Mesenchymal stem cell (in vitro differentiated cells and primary cell): ENCODE measurements around the gene HOXD13.

Experiments used
- DNase-seq: peaks from one replicate; pipeline ENCODE4 v3.0.0-alpha.2; 2013
- H2AFZ ChIP-seq: one replicate; pipeline ENCODE4 v1.6.1; 2013; ENCODE audit warnings: low read depth, mild to moderate bottlenecking, control low read depth, inconsistent platforms, low read length, moderate library complexity
- H2AK5ac ChIP-seq: 2 replicates; pipeline ENCODE4 v1.6.1; 2013; ENCODE audit warnings: low read length, moderate library complexity, mild to moderate bottlenecking, inconsistent platforms; ENCODE audit not compliant: severe bottlenecking
- H2BK120ac ChIP-seq: one replicate; pipeline ENCODE4 v1.6.1; 2013; ENCODE audit warnings: low read depth, mild to moderate bottlenecking, inconsistent platforms, low read length, moderate library complexity
- H2BK12ac ChIP-seq, 2 experiments: one replicate each; pipeline ENCODE4 v1.6.1; 2013; ENCODE audit warnings: inconsistent platforms in 2 of 2, low read length in 2 of 2, mild to moderate bottlenecking in 2 of 2, moderate library complexity in 2 of 2, control low read depth in 1 of 2
- H2BK15ac ChIP-seq: one replicate; pipeline ENCODE4 v1.6.1; 2013; ENCODE audit warnings: mild to moderate bottlenecking, low read depth, inconsistent platforms; ENCODE audit not compliant: poor library complexity, severe bottlenecking
- H2BK5ac ChIP-seq: 2 replicates; pipeline ENCODE4 v1.6.1; 2013; ENCODE audit warnings: low read depth, mild to moderate bottlenecking, low read length, control low read depth, inconsistent platforms; ENCODE audit not compliant: poor library complexity, severe bottlenecking
- H3K14ac ChIP-seq, 2 experiments: one replicate each; pipeline ENCODE4 v1.6.1; 2013; ENCODE audit warnings: inconsistent platforms in 2 of 2, low read length in 2 of 2, control low read depth in 1 of 2, mild to moderate bottlenecking in 1 of 2, moderate library complexity in 1 of 2
- H3K18ac ChIP-seq, 2 experiments: one replicate each; pipeline ENCODE4 v1.6.1; 2013; ENCODE audit warnings: inconsistent platforms in 2 of 2, low read length in 2 of 2, control low read depth in 1 of 2, low read depth in 1 of 2, mild to moderate bottlenecking in 1 of 2
- H3K23ac ChIP-seq, 2 experiments: one replicate each; pipeline ENCODE4 v1.6.1; 2013; ENCODE audit warnings: inconsistent platforms in 2 of 2, low read length in 2 of 2, mild to moderate bottlenecking in 2 of 2, moderate library complexity in 2 of 2, control low read depth in 1 of 2
- H3K27ac ChIP-seq: 2 replicates; pipeline ENCODE4 v1.5.1; 2013; ENCODE audit warnings: mild to moderate bottlenecking, moderate library complexity, low read length, control low read depth, inconsistent platforms; ENCODE audit not compliant: poor library complexity, severe bottlenecking
- H3K27me3 ChIP-seq, 2 experiments: 2 replicates each; pipeline versions ENCODE4 v1.6.1 to v1.7.0; 2013; ENCODE audit warnings: low read length in 2 of 2, mild to moderate bottlenecking in 2 of 2, moderate library complexity in 2 of 2, control low read depth in 1 of 2, inconsistent platforms in 1 of 2; ENCODE audit not compliant: control insufficient read depth in 1 of 2, insufficient read depth in 1 of 2
- H3K36me3 ChIP-seq, 2 experiments: 2 replicates each; pipeline versions ENCODE4 v1.6.1 to v1.7.0; 2013; ENCODE audit warnings: low read length in 2 of 2, control low read depth in 1 of 2, inconsistent platforms in 1 of 2, low read depth in 1 of 2, mild to moderate bottlenecking in 1 of 2; ENCODE audit not compliant: insufficient read depth in 2 of 2, control insufficient read depth in 1 of 2
- H3K4ac ChIP-seq, 2 experiments: one replicate each; pipeline ENCODE4 v1.6.1; 2013; ENCODE audit warnings: inconsistent platforms in 2 of 2, low read length in 2 of 2, mild to moderate bottlenecking in 2 of 2, moderate library complexity in 2 of 2, control low read depth in 1 of 2, low read depth in 1 of 2
- H3K4me1 ChIP-seq: 2 replicates; pipeline ENCODE4 v1.6.1; 2013; ENCODE audit warnings: low read depth, low read length, control low read depth; ENCODE audit not compliant: control insufficient read depth, insufficient read depth
- H3K4me2 ChIP-seq: 2 replicates; pipeline ENCODE4 v1.6.1; 2013; ENCODE audit warnings: low read length, mild to moderate bottlenecking, inconsistent platforms; ENCODE audit not compliant: poor library complexity, severe bottlenecking
- H3K4me3 ChIP-seq, 2 experiments: 2 replicates each; pipeline versions ENCODE4 v1.5.1 to v1.7.0; 2013; ENCODE audit warnings: low read length in 2 of 2, mild to moderate bottlenecking in 2 of 2, control low read depth in 1 of 2, low read depth in 1 of 2; ENCODE audit not compliant: insufficient read depth in 1 of 2
- H3K79me1 ChIP-seq: replicated peaks from 2 replicates; pipeline ENCODE4 v1.6.1; 2013; ENCODE audit warnings: mild to moderate bottlenecking, control low read depth, low read length, inconsistent platforms; ENCODE audit not compliant: poor library complexity, severe bottlenecking
- H3K9ac ChIP-seq: 2 replicates; pipeline ENCODE4 v1.7.0; 2013; ENCODE audit warnings: mild to moderate bottlenecking, low read length, moderate library complexity
- H3K9me3 ChIP-seq: 2 replicates; pipeline ENCODE4 v1.7.0; 2013; ENCODE audit warnings: mild to moderate bottlenecking, low read length; ENCODE audit not compliant: control insufficient read depth
- H4K8ac ChIP-seq: one replicate; pipeline ENCODE4 v1.6.1; 2013; ENCODE audit warnings: inconsistent platforms, mild to moderate bottlenecking, low read length, moderate library complexity
- H4K91ac ChIP-seq: one replicate; pipeline ENCODE4 v1.6.1; 2013; ENCODE audit warnings: mild to moderate bottlenecking, low read length, inconsistent platforms
- WGBS: methylation state at CpG from one replicate; pipeline ENCODE4 v1.1.7; 2013; ENCODE audit warnings: mixed read lengths; 5-methylcytosine and 5-hydroxymethylcytosine counted together

Gene HOXD13

GRCh38 chr2:176121190-176122051 is 28.9 kb downstream of the HOXD13 start:
- H3K4ac ChIP-seq: no peak overlapping the region
- H3K27ac ChIP-seq: no peak overlapping the region
- no peak overlapping the region for H2AFZ ChIP-seq
- no peaks in the 10 kb centered on the region for H3K9me3 ChIP-seq
- H3K79me1 ChIP-seq: no peaks in the 10 kb centered on the region
- no peak for DNase-seq
- H3K14ac ChIP-seq: no peak overlapping the region
- H2AK5ac ChIP-seq: no peak overlapping the region
- H3K27me3 ChIP-seq: peaks cover 60 to 95% of the 10 kb centered on the region in 2 experiments
- H3K23ac ChIP-seq: no peak overlapping the region
- peak overlapping the region; percentile 69 for H3K9ac ChIP-seq
- peaks cover 19% of the 10 kb centered on the region for H3K4me1 ChIP-seq
- no peak overlapping the region for H3K4me2 ChIP-seq
- no peak overlapping the region for H2BK15ac ChIP-seq
- H2BK120ac ChIP-seq: no peak overlapping the region
- H3K4me3 ChIP-seq: peak overlapping the region in 1 of 2 experiments; percentile 84
- H2BK5ac ChIP-seq: no peak overlapping the region
- no peak overlapping the region for H4K8ac ChIP-seq
- H2BK12ac ChIP-seq: no peak overlapping the region
- H4K91ac ChIP-seq: no peak overlapping the region
- H3K36me3 ChIP-seq: no peaks in the 10 kb centered on the region
- H3K18ac ChIP-seq: no peak overlapping the region
- WGBS: 12% methylated on average over 40 of the region's 53 CpGs

- H2AFZ ChIP-seq: no peak overlapping the region
- no peak overlapping the region for H2BK5ac ChIP-seq
- no peaks in the 10 kb centered on the region for H3K79me1 ChIP-seq
- WGBS: 2% methylated on average over 40 of the region's 47 CpGs
- H3K4me2 ChIP-seq: peak overlapping the region; percentile 69
- H4K91ac ChIP-seq: no peak overlapping the region
- peaks cover 53 to 93% of the 10 kb centered on the region in 2 experiments for H3K27me3 ChIP-seq
- no peak for DNase-seq
- H3K36me3 ChIP-seq: no peaks in the 10 kb centered on the region
- no peak overlapping the region for H2BK120ac ChIP-seq
- no peak overlapping the region for H3K27ac ChIP-seq
- H3K18ac ChIP-seq: no peak overlapping the region
- no peak overlapping the region for H3K14ac ChIP-seq
- H3K9me3 ChIP-seq: no peaks in the 10 kb centered on the region
- no peak overlapping the region for H2BK15ac ChIP-seq
- H2BK12ac ChIP-seq: no peak overlapping the region
- peak overlapping the region; percentile 69 for H3K9ac ChIP-seq
- H3K23ac ChIP-seq: no peak overlapping the region
- peaks cover 18% of the 10 kb centered on the region for H3K4me1 ChIP-seq
- no peak overlapping the region for H4K8ac ChIP-seq
- no peak overlapping the region for H3K4ac ChIP-seq
- no peak overlapping the region for H2AK5ac ChIP-seq
- peak overlapping the region; percentile 49 to 84 for H3K4me3 ChIP-seq
These were observed 29.6 kb downstream of the HOXD13 start for GRCh38 chr2:176122052-176122682.

- Histone ChIP-seq H3K4ac (no peak within 1 kb of the TSS), H3K4me1 (peaks cover 18% of the 10 kb centered on the region), H3K4me2 (peak within 1 kb of the TSS; percentile 69), H2AFZ (peak within 1 kb of the TSS; percentile 29), H3K36me3 (no peaks in the 10 kb centered on the region), H2BK12ac (no peak within 1 kb of the TSS), H3K27ac (no peak within 1 kb of the TSS), H2AK5ac (no peak within 1 kb of the TSS), H3K9ac (peak within 1 kb of the TSS; percentile 69), H3K23ac (peak within 1 kb of the TSS in 1 of 2 experiments; percentile 46), H4K8ac (no peak within 1 kb of the TSS), H2BK120ac (no peak within 1 kb of the TSS), H3K79me1 (no peaks in the 10 kb centered on the region), H3K9me3 (no peaks in the 10 kb centered on the region), H3K4me3 (peak within 1 kb of the TSS; percentile 49 to 84), H3K18ac (no peak within 1 kb of the TSS), H2BK15ac (no peak within 1 kb of the TSS), H2BK5ac (no peak within 1 kb of the TSS), H3K27me3 (peaks cover 47 to 90% of the 10 kb centered on the region in 2 experiments), H4K91ac (no peak within 1 kb of the TSS), H3K14ac (no peak within 1 kb of the TSS)
- whole genome bisulfite sequencing: under 1% methylated on average over 52 of the region's 84 CpGs
- DNase-seq: no peak
These were observed 30.3 kb downstream of the HOXD13 start, which contains the start of gene HOXD9 for GRCh38 chr2:176122683-176123410. Gene HOXD9, plus strand, starts transcription at chr2:176122719. Its CDS starts 50 bp downstream, at chr2:176122769.
